ENCODE results near the gene CRYBB3.

GRCh38 chr22:25183949-25184619 is 15.6 kb upstream of the CRYBB3 start:
- TF ChIP-seq CTCF (IDR thresholded peaks at IDR 0.05) (no peak), POLR2A (IDR thresholded peaks at IDR 0.05) (no peak)

Measured in heart left ventricle (tissue), 13 donors.